OCI-LY7 (cell line): ENCODE data around the gene MEF2C.

Experiments used
- CTCF ChIP-seq: fragments of 200-600 bp; sonication (generic); conservative IDR thresholded peaks from 2 replicates; pipeline ENCODE4 v1.5.1; 2014; ENCODE audit warnings: mild to moderate bottlenecking, antibody characterized with exemption, low read length, moderate library complexity, mixed read lengths
- EZH2phosphoT487 ChIP-seq: fragments of 200-600 bp; sonication (generic); IDR thresholded peaks from 2 replicates; pipeline ENCODE4 v1.6.1; 2018; ENCODE audit warnings: low read depth, borderline replicate concordance, mild to moderate bottlenecking, mixed run types, antibody characterized with exemption, low read length, moderate library complexity, mixed read lengths

GRCh38 chr5:88702332-88702731 lies 180.7 kb downstream of the MEF2C start:
- TF ChIP-seq CTCF, result no peak
- TF ChIP-seq EZH2phosphoT487, result no peak
